GM19455 (cell line): ENCODE data around the gene SMARCD2.
"Not testable (repeated sequence)": the region's sequence is repeated elsewhere in the genome, so short reads cannot be mapped to it uniquely, and the experiment has no call there.

Experiments
- ATAC-seq: cut with Tn5 transposase; IDR thresholded peaks from one replicate; pipeline ENCODE4 v1.9.1; 2021; ENCODE audit not compliant: unreplicated experiment

SMARCD2 gene

GRCh38 chr17:63816123-63816522, 26.4 kb downstream of the SMARCD2 start:
- ATAC-seq = no peak

- no peak for ATAC-seq
Measured at GRCh38 chr17:63809970-63810369, 32.5 kb downstream of the SMARCD2 start.

- ATAC-seq = no peak
Measured at GRCh38 chr17:63805591-63805990, 36.9 kb downstream of the SMARCD2 start.

GRCh38 chr17:63804328-63804727, 38.2 kb downstream of the SMARCD2 start:
- ATAC-seq = no peak

GRCh38 chr17:63800783-63801182, 41.7 kb downstream of the SMARCD2 start:
- no peak for ATAC-seq

- ATAC-seq = no peak
Measured at GRCh38 chr17:63798572-63799106, 43.8 kb downstream of the SMARCD2 start.

- not testable (repeated sequence) for ATAC-seq
Measured at GRCh38 chr17:63796375-63796774, 46.1 kb downstream of the SMARCD2 start.

GRCh38 chr17:63792055-63792729, 50.3 kb downstream of the SMARCD2 start:
- no peak for ATAC-seq

- no peak for ATAC-seq
Measured at GRCh38 chr17:63790057-63790456, 52.4 kb downstream of the SMARCD2 start.

- ATAC-seq = no peak
Measured at GRCh38 chr17:63786971-63787711, 55.3 kb downstream of the SMARCD2 start.

GRCh38 chr17:63786117-63786516, 56.4 kb downstream of the SMARCD2 start:
- ATAC-seq = no peak

- ATAC-seq = no peak
Measured at GRCh38 chr17:63785556-63785955, 56.9 kb downstream of the SMARCD2 start.

- ATAC-seq = no peak
Measured at GRCh38 chr17:63783522-63783921, 59.0 kb downstream of the SMARCD2 start.
